Keratinocyte (primary cell): ENCODE measurements around the gene RALY. TPM values are rescaled to one million over a fixed set of nuclear protein-coding genes. Genes with fewer than 3 reads are reported as not detected.

Experiments
- DNase-seq: peaks from one replicate; pipeline ENCODE4 v3.0.0-alpha.2; 2011; ENCODE audit warnings: low read depth, missing footprints, low spot score
- FAIRE-seq: peaks from 2 replicates; lab custom pipeline; 2011; peaks lifted over from hg19 to GRCh38; lab: Jason Lieb, UNC
- H2AFZ ChIP-seq: 2 replicates; pipeline ENCODE4 v1.6.0; 2012; ENCODE audit warnings: low read length, control low read depth, inconsistent platforms; ENCODE audit not compliant: control insufficient read depth
- H3K27ac ChIP-seq: 2 replicates; pipeline ENCODE4 v1.5.1; 2011; ENCODE audit warnings: low read length; ENCODE audit not compliant: control insufficient read depth, insufficient read depth
- H3K27me3 ChIP-seq: 3 replicates; pipeline ENCODE4 v1.6.0; 2011; ENCODE audit warnings: low read length; ENCODE audit not compliant: control insufficient read depth, insufficient read depth; ENCODE audit errors: extremely low read depth
- H3K36me3 ChIP-seq, 2 experiments: 2 replicates in 1 of 2; 3 replicates in 1 of 2; pipeline ENCODE4 v1.5.1; 2011; ENCODE audit warnings: low read length in 2 of 2, mild to moderate bottlenecking in 1 of 2; ENCODE audit not compliant: control insufficient read depth in 2 of 2, insufficient read depth in 2 of 2; ENCODE audit errors: extremely low read depth in 1 of 2
- H3K4me1 ChIP-seq: 3 replicates; pipeline ENCODE4 v1.5.1; 2011; ENCODE audit warnings: low read length; ENCODE audit not compliant: control insufficient read depth, insufficient read depth; ENCODE audit errors: extremely low read depth
- H3K4me2 ChIP-seq: 3 replicates; pipeline ENCODE4 v1.6.0; 2011; ENCODE audit warnings: low read depth, low read length; ENCODE audit not compliant: control insufficient read depth, insufficient read depth; ENCODE audit errors: extremely low read depth
- H3K4me3 ChIP-seq, 3 experiments: fragments of 200-600 bp in 1 of 3; sonication (generic) in 1 of 3; 2 replicates in 2 of 3; 3 replicates in 1 of 3; pipeline ENCODE4 v1.5.1; 2011 to 2016; ENCODE audit warnings: low read length in 3 of 3, mild to moderate bottlenecking in 3 of 3, control low read depth in 2 of 3, inconsistent platforms in 1 of 3, low read depth in 1 of 3, mixed read lengths in 1 of 3, mixed run types in 1 of 3, moderate library complexity in 1 of 3; ENCODE audit not compliant: control insufficient read depth in 2 of 3, insufficient read depth in 2 of 3; ENCODE audit errors: extremely low read depth in 1 of 3
- H3K79me2 ChIP-seq: 2 replicates; pipeline ENCODE4 v1.6.0; 2012; ENCODE audit warnings: low read length; ENCODE audit not compliant: control insufficient read depth, insufficient read depth
- H3K9ac ChIP-seq: 3 replicates; pipeline ENCODE4 v1.6.0; 2011; ENCODE audit warnings: low read length; ENCODE audit not compliant: control insufficient read depth, insufficient read depth; ENCODE audit errors: extremely low read depth
- H3K9me1 ChIP-seq: 3 replicates; pipeline ENCODE4 v1.6.0; 2011; ENCODE audit warnings: low read length; ENCODE audit not compliant: control insufficient read depth, insufficient read depth; ENCODE audit errors: extremely low read depth
- H3K9me3 ChIP-seq: 2 replicates; pipeline ENCODE4 v1.5.1; 2012; ENCODE audit warnings: low read depth, low read length; ENCODE audit not compliant: control insufficient read depth
- H4K20me1 ChIP-seq: 3 replicates; pipeline ENCODE4 v1.6.0; 2011; ENCODE audit warnings: low read length; ENCODE audit not compliant: control insufficient read depth, insufficient read depth; ENCODE audit errors: extremely low read depth
- CTCF ChIP-seq, 3 experiments: IDR thresholded peaks in 1 of 3; conservative IDR thresholded peaks in 1 of 3; optimal IDR thresholded peaks in 1 of 3; 2 replicates in 2 of 3; 3 replicates in 1 of 3; pipeline versions ENCODE3 to v1.5.1; 2011; ENCODE audit warnings: low read length in 3 of 3, mild to moderate bottlenecking in 3 of 3, moderate library complexity in 2 of 3, control low read depth in 1 of 3, inconsistent platforms in 1 of 3; ENCODE audit not compliant: insufficient read depth in 2 of 3; ENCODE audit errors: extremely low read depth in 1 of 3
- EZH2 ChIP-seq: IDR thresholded peaks from one replicate; pipeline ENCODE4 v1.6.1; 2012; ENCODE audit warnings: inconsistent platforms, mild to moderate bottlenecking, low read length, moderate library complexity
- dilution Hi-C: fragments of 300-500 bp; cut with MboI; formaldehyde crosslinking; loops from one replicate; pipeline ENCODE4 v1.7.0; 2020; ENCODE audit warnings: low sequenced_read_pairs; ENCODE audit not compliant: extremely low pct_ligation_motif_present
- polyA plus RNA-seq, 5 experiments: library from polyadenylated mRNA; depleted of rRNA in 3 of 5; stranded (reverse) in 3 of 5; stranded (forward) in 1 of 5; unstranded in 1 of 5; fragments of >200 nt; gene quantifications; 1 replicate in 1 of 5; 2 replicates in 3 of 5; 3 replicates in 1 of 5; pipeline versions ENCODE4 v1.2.1 to v1.2.3, GENCODE V29; 2011 to 2012; ENCODE audit warnings: missing spikeins in 2 of 5, low read depth in 1 of 5, low replicate concordance in 1 of 5

Gene RALY
- polyA plus RNA-seq, 1 donor (not counting 4 experiments of a cell fraction or from before 2014, with no cell fraction given) = 118 TPM

- Histone ChIP-seq H3K27ac (no peak overlapping the region), H3K9ac (no peak overlapping the region), H3K9me3 (no peaks in the 10 kb centered on the region), H4K20me1 (peaks cover 13% of the 10 kb centered on the region), H3K36me3 (peaks cover 0 to 8% of the 10 kb centered on the region in 2 experiments), H2AFZ (no peak overlapping the region), H3K27me3 (no peaks in the 10 kb centered on the region), H3K79me2 (peaks cover 94% of the 10 kb centered on the region), H3K4me1 (peaks cover 3% of the 10 kb centered on the region), H3K4me2 (no peak overlapping the region), H3K4me3 (no peak overlapping the region), H3K9me1 (no peaks in the 10 kb centered on the region)
- FAIRE-seq = no peak
- TF ChIP-seq EZH2 = no peak
- no peak for TF ChIP-seq CTCF (optimal IDR thresholded peaks at IDR 0.05 in 1 of 3, IDR thresholded peaks at IDR 0.05 in 1 of 3, conservative IDR thresholded peaks at IDR 0.05 in 1 of 3; ENCODE audit: extremely low read depth in 1 of 3, insufficient read depth in 2 of 3, low read length in 3 of 3)
- DNase-seq = no peak
- dilution Hi-C loops = no loop called here
These were observed 11.2 kb downstream of the RALY start for GRCh38 chr20:34004790-34005457.

GRCh38 chr20:34006619-34007018 lies 12.9 kb downstream of the RALY start:
- TF ChIP-seq EZH2 = no peak
- TF ChIP-seq CTCF (optimal IDR thresholded peaks at IDR 0.05 in 1 of 3, IDR thresholded peaks at IDR 0.05 in 1 of 3, conservative IDR thresholded peaks at IDR 0.05 in 1 of 3; ENCODE audit: extremely low read depth in 1 of 3, insufficient read depth in 2 of 3, low read length in 3 of 3) = no peak
- Histone ChIP-seq H3K36me3 (peaks cover 0 to 8% of the 10 kb centered on the region in 2 experiments), H3K27me3 (no peaks in the 10 kb centered on the region), H3K4me1 (peaks cover 5% of the 10 kb centered on the region), H3K9ac (no peak overlapping the region), H4K20me1 (peaks cover 25% of the 10 kb centered on the region), H2AFZ (no peak overlapping the region), H3K4me2 (no peak overlapping the region), H3K4me3 (no peak overlapping the region), H3K27ac (no peak overlapping the region), H3K9me3 (no peaks in the 10 kb centered on the region), H3K79me2 (peaks cover 94% of the 10 kb centered on the region), H3K9me1 (peaks cover 4% of the 10 kb centered on the region)
- no peak for FAIRE-seq
- no peak for DNase-seq
- dilution Hi-C loops = no loop called here
